Cardiac muscle cell (in vitro differentiated cells and primary cell): Measurements from ENCODE around the gene TXNDC11. TPM values are rescaled to one million over a fixed set of nuclear protein-coding genes. Genes with fewer than 3 reads are reported as not detected.

Experiments used
- DNase-seq, 2 donors: peaks; one replicate each; pipeline versions ENCODE4 v3.0.0 to v3.0.0-alpha.2; 2010 to 2017; ENCODE audit warnings: low read depth in 1 of 2, low spot score in 1 of 2
- H3K27ac ChIP-seq: fragments of 200-600 bp; sonication (generic); 2 replicates; pipeline ENCODE4 v1.5.1; 2016
- H3K27me3 ChIP-seq: fragments of 200-600 bp; sonication (generic); 2 replicates; pipeline ENCODE4 v1.6.0; 2016; ENCODE audit warnings: control low read depth
- H3K36me3 ChIP-seq: fragments of 200-600 bp; sonication (generic); 2 replicates; pipeline ENCODE4 v1.5.1; 2016; ENCODE audit warnings: control low read depth
- H3K4me1 ChIP-seq: fragments of 200-600 bp; sonication (generic); 2 replicates; pipeline ENCODE4 v1.8.1; 2017; ENCODE audit warnings: low read depth, mild to moderate bottlenecking, mixed run types
- H3K4me3 ChIP-seq: fragments of 200-600 bp; sonication (generic); 2 replicates; pipeline ENCODE4 v1.5.1; 2016; ENCODE audit warnings: mild to moderate bottlenecking
- H3K9me3 ChIP-seq: fragments of 200-600 bp; sonication (generic); 2 replicates; pipeline ENCODE4 v1.5.1; 2017; ENCODE audit warnings: low read depth, mild to moderate bottlenecking, control low read depth
- polyA plus RNA-seq: library from polyadenylated mRNA; unstranded; fragments of >200 nt; fragmentation: Nextera tagmentation; extraction: Ambion mirVana; gene quantifications from 2 replicates; pipeline ENCODE4 v1.2.1, GENCODE V29; 2016
- total RNA-seq: library from RNA; depleted of rRNA; stranded (reverse); fragments of >200 nt; gene quantifications from 2 replicates; pipeline ENCODE4 v1.2.3, GENCODE V29; 2016
- TF ChIP-seq, protein P1 (sequence below): IDR thresholded peaks from 2 replicates; pipeline ENCODE4 v1.5.1; 2012; ENCODE audit warnings: low read depth, mild to moderate bottlenecking, low read length

Gene TXNDC11
- total and polyA plus RNA-seq, 2 experiments from 2014 or later = 26.6 to 43.0 TPM

DNA sequence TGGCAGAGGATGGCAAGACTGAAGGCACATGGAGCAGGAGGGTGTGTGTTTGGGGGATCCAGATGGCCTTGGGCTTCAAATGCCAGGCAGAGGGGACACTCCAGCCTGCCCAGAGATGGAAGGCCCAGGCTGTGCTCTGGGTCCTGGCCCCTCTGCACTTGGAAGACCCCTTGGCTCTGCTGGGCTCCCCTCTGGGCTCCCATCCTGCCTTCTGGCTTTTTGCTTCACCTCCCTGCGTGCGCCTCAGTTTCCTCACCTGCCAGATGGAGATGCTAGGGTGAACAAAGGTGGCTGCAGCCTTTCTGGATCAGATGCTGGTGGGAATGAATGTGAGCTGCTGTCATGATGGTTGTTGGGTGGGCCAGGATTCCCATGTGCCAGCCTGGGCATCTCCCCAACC is 71.4 kb downstream of the TXNDC11 start:
- DNase-seq = no peak
- TF ChIP-seq, protein P1, sequence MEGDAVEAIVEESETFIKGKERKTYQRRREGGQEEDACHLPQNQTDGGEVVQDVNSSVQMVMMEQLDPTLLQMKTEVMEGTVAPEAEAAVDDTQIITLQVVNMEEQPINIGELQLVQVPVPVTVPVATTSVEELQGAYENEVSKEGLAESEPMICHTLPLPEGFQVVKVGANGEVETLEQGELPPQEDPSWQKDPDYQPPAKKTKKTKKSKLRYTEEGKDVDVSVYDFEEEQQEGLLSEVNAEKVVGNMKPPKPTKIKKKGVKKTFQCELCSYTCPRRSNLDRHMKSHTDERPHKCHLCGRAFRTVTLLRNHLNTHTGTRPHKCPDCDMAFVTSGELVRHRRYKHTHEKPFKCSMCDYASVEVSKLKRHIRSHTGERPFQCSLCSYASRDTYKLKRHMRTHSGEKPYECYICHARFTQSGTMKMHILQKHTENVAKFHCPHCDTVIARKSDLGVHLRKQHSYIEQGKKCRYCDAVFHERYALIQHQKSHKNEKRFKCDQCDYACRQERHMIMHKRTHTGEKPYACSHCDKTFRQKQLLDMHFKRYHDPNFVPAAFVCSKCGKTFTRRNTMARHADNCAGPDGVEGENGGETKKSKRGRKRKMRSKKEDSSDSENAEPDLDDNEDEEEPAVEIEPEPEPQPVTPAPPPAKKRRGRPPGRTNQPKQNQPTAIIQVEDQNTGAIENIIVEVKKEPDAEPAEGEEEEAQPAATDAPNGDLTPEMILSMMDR = no peak
- H3K27me3 ChIP-seq = no peaks in the 10 kb centered on the region
- no peak overlapping the region for H3K27ac ChIP-seq
- H3K9me3 ChIP-seq = no peaks in the 10 kb centered on the region
- H3K36me3 ChIP-seq = peaks cover 1% of the 10 kb centered on the region
- H3K4me3 ChIP-seq = no peak overlapping the region
- H3K4me1 ChIP-seq = no peaks in the 10 kb centered on the region

DNA sequence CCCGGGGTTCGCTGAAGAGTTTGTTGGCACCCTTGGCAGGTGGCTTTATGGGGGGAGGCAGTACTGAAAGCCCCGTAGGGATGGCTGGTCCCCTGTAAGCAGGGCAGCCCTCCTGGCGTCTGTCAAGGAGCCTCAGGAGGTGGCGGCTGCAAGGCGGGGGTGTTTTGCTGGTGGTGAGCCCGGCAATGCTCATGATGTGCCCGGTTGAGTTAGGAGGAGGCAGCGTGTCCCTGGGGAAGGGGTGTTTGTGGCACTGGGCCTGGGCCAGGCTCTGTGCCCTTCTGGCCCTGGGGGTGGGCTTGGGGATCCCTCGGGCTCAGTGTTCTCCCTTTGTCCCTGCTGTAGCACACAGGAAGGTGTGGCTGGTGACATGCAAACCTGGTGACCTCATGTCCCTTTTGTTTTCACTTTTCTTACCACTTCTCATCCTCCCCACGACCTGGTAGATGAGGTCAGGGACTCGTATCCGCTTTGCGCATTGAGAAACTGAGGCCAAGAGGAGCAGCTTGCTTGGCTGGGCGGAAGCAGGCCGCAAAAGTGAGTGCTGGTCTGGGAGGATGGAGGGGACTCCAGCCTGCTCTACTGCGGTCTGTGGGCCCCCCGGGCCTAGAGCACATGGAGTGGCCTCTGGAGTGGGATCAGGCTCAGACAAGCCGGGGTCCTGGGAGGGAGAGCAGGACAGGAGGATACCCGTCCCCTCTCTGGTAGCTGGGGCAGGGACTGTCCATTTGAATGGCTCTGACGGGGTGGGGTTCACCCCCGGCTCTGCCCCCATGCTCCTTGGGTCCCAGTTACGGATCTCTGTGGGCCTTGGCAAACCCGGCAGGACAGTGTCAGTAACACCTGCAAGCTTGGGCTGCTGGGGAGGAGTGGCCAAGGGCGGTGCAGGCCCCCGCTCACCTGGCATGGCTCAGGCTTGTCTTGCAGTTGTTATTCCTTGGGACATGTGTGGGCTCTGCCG is 72.2 kb downstream of the TXNDC11 start:
- no peaks in the 10 kb centered on the region for H3K4me1 ChIP-seq
- no peaks in the 10 kb centered on the region for H3K9me3 ChIP-seq
- TF ChIP-seq, protein P1 = no peak
- no peak for DNase-seq
- H3K36me3 ChIP-seq = no peaks in the 10 kb centered on the region
- no peak overlapping the region for H3K4me3 ChIP-seq
- no peak overlapping the region for H3K27ac ChIP-seq
- H3K27me3 ChIP-seq = no peaks in the 10 kb centered on the region

DNA sequence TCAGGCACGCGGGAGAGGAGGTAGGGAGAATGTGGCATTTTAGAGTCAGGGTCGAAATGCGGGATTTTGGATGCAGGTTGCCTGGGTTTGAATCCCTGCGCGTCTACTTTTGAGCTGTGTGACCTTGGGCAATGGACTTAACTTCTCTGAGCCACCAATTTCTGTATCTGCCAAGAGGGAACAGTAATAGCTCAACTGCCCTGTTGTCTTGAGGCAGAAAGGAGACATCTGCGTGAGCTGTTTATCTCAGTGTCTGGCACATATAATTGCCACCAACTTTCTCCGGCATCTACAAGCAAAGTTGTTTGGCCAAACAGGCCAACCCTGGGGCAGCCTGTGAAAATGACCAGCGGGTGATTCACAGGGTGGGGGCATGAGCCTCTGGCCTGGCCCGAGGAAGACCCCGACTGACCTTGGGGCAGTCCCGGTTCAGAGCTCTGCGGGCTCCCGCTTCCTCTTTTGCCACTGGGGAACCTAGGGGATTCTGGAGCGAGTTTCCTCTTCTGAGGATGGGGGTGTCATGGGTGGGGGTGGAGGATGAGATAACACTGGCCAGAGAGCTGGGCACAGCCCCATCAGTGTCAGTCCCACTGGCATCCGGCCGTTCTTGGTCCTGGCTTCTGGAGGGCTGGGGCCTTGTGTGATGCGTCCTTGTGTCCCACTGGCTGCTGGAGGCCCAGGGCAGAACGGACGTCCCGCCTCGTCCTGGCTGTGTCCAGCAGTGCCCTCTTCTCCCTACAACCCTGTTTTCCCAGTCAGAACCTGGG is 73.1 kb downstream of the TXNDC11 start:
- TF ChIP-seq, protein P1 = no peak
- no peak for DNase-seq
- Histone ChIP-seq H3K9me3 (no peaks in the 10 kb centered on the region), H3K4me3 (peak overlapping the region; percentile 79), H3K27me3 (no peaks in the 10 kb centered on the region), H3K36me3 (no peaks in the 10 kb centered on the region), H3K27ac (no peak overlapping the region), H3K4me1 (no peaks in the 10 kb centered on the region)

DNA sequence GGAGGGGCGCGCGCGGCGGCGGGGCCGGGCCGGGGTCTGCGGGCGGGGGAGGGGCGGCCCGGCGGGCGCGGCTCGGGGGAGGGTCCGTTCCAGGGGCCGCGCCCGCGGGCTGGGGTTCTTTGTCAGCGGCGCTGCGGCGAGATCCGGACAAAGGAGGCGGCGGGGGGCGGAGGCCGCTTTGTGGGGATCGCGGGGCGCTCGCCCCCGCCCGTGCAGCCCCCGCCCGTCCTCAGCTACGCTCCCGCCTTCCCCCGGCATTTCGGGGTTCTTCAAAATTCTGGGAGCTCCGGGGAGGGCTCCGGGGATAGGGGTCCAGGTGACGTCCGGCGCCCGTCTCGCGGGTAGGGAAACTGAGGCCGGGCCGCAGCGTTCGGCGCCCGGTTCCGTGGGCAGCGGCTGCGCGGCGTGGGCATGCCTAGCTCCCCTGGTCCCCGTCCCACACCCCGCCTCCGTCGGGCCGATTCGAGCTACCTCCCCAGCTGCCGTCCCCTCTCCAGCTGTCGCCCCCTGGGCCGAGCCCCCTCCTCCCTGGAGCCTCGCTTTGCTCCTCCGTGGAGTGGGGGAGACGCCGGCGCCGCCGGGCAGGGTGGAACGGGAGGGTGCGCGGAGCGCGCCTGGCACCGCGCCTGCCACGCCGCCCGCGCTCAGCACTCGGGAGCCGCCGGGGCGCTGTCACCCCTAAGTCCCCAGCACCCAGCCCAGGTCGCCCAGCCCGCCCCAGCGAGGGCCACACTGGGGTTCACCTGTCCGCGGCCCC is 73.9 kb downstream of the TXNDC11 start:
- no peak for DNase-seq
- Histone ChIP-seq H3K9me3 (no peaks in the 10 kb centered on the region), H3K27ac (no peak overlapping the region), H3K36me3 (no peaks in the 10 kb centered on the region), H3K4me1 (no peaks in the 10 kb centered on the region), H3K27me3 (no peaks in the 10 kb centered on the region), H3K4me3 (peak overlapping the region; percentile 79)
- TF ChIP-seq, protein P1 = no peak
